OCI-M2 (cell line): ENCODE results near the gene RDH13.

Experiments
- DNase-seq: peaks from one replicate; lab custom pipeline; 2025; ENCODE audit not compliant: unreplicated experiment; lab: John Stamatoyannopoulos, UW

RDH13 gene

DNA sequence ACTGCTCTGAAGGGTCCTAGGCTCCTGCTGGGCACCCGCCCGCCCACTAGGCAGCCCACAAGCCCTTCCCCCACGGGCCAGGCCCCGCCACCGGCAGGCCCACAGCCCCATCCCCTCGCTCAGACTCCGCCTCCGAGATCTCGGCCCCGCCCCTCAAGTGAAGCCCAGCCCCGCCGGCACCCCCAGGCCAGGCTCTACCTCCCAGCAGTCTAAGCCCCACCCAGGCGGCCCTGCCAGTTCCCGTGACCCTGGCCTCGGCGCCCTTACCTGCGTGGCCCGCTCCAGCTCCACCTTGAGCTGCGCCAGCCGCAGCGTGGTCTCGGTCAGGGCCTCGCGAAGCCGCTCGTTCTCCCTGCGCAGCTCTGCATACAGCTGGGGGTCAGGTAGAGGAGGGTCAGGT lies 29.0 kb upstream of the RDH13 start:
- DNase-seq: no peak

GRCh38 chr19:55091126-55091910 lies 28.4 kb upstream of the RDH13 start:
- no peak for DNase-seq

GRCh38 chr19:55090564-55090963 lies 27.6 kb upstream of the RDH13 start:
- no peak for DNase-seq

DNA sequence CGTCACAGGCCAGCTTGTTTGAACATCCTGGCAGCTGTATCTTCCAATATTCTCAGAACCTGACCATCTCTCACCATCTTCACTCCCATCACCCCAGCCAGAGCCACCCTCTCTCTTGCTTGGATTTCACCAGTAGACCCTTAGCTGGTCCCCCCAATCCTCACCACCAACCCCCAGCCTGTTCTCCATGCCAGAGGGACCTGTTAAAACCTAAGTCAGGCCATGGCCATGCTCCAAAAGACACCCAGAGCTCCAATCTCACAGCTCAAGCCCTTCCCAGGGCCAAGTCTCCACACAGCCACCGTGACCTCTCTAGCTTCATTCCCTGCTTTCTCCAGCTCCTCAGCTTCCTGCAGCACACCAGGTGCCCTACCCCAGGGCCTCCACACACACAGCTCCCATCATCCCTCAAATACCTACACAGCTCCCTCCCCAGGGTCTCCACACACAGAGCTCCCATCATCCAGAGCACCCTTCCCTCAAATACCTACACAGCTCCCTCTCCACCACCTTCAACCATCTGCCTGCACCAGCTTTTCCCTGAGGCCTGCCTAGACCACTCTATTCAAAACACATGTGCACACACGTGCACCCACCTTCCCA lies 26.5 kb upstream of the RDH13 start:
- DNase-seq: no peak

DNA sequence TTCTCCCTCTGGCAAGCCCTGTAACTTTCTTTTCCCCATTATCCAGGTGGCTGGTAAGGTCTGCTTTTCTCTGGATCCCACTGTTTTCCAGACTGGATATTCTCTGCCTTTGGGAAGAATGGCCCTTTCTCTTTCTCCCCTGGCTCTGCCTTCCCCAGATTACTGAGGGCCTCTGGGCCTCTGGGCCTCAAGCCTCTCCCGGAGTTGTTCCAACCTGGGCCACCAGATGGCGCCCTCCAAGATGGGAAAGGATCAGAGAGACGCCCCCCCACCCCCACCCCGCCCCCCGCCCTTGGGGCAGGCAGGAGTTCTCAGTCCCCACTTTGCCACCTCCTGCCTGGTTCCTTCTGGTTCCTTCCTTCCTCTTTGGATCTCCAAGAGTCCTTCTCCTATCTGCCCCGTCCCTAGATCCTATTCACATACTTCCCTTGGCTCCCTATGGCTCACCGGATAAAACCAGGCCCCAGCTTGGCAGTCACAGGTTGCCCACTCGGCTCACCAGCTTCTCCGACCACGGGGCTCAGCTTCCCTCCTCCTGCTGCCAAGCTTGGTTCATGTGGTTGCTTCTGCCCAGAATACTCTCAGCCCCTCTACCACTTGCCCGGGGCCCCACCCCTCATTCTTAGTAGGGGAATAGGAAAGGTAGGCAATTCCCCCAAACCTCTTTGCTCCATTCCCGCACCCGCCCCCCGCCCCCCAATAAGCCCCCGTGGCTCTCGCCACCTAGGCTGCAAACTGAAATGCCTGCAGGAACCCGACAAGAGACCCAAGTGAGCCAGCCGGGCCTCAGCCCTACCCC lies 25.8 kb upstream of the RDH13 start:
- DNase-seq: peak; percentile 24

DNA sequence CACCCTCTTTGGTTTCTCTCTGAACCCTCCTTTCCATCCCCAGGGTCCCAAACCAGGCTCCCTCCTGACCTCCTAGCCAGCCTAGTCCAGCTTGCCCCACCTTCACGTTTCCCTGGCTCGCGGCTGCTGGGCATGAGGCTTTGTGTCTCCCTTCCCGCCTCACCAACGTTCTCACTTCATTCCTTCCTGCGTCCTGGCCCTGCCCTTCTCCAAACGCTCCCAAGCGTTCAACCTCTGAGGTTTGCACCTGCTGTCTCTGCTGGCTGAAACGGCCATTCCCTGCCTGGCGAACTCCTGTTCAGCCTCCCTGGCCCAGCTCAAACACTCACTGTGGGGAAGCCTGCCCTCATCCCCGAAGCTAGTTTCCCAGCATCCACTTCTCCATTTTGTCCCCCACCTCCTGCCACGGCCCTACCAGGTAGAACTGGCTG lies 25.1 kb upstream of the RDH13 start:
- no peak for DNase-seq

DNA sequence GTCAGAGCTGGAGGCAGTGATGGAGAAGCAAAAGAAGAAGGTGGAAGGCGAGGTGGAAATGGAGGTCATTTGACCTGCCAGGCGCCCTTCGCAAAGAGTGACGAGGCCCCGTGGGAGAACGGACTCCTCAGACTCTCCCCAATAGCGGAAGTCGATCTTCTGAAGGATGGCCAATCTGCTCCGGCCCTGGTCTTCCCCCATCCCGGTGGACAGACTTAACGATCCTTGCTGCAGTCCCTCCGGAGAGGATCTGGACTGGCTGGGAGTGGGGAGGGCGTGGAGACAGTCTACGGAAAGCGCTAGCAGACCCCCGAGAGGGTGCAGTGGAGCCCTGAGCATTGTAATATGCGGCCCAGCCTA lies 24.6 kb upstream of the RDH13 start:
- DNase-seq: no peak

- DNase-seq: no peak
These were observed 24.0 kb upstream of the RDH13 start for GRCh38 chr19:55086730-55087541.

DNA sequence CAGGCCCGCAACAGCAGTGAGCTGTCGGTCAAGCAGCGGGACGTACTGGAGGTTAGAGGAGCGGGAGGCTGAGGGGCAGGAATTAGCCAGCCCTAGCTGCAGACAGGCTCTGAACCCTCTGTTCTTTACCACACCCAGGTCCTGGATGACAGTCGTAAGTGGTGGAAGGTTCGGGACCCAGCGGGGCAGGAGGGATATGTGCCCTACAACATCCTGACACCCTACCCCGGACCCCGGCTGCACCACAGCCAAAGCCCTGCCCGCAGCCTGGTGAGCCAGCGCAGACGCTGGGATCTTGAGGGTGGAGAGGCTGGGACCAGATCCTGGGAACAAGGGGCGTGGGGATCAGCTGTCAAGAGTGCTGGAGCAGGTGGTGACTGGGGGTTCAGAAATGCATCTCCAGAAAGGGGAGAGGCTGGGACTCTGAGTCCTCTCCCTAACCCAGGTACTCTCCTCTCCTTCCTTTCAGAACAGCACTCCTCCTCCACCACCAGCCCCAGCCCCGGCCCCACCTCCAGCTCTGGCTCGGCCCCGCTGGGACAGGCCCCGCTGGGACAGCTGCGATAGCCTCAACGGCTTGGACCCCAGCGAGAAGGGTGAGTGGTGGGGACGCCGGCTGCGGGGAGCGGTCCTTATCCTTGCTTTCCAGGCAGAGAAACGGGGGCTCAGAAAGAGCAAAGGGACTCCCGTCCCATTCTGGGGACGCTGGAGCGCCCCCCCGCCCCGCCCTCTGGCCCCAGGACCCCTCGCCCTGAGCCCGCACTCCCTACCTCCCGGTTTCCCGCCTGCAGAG lies 23.2 kb upstream of the RDH13 start:
- DNase-seq: no peak

- DNase-seq: no peak
These were observed 21.5 kb upstream of the RDH13 start for GRCh38 chr19:55084416-55084815.

DNA sequence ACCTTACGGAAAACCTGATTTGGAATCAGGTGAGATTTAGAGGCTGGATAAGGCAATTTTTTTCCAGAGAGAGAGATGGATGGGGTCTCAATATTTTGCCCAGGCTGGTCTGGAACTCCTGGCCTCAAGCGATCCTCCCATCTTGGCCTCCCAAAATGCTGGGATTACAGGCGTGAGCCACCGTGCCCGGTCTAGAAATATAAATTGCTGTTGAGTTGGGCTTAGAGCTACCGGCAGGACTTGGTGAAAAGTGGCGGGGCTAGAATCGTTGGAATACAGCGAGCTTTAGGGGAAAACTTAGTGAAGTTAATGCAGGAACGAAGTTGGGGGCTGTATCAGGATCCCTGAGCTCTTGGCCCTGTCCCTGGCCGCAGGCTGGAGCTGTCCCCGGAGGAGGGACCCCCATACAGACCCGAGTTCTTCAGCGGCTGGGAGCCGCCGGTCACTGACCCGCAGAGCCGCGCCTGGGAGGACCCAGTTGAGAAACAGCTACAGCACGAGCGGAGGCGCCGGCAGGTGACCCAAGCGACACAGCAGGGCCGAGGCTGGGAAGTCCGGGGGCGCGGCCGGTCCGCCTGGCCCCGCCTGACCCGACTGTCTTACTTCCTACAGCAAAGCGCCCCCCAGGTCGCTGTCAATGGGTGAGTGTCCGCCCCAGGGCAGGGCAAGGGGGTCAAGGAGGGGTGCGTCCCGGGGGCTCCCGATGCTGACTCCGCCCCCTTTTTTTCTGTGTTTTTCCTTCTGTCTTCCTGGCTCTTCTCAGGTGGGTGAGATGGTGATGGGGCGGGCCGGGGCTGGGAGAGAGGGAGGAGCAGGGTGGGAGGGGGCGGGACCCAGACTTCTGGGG lies 20.3 kb upstream of the RDH13 start:
- no peak for DNase-seq

DNA sequence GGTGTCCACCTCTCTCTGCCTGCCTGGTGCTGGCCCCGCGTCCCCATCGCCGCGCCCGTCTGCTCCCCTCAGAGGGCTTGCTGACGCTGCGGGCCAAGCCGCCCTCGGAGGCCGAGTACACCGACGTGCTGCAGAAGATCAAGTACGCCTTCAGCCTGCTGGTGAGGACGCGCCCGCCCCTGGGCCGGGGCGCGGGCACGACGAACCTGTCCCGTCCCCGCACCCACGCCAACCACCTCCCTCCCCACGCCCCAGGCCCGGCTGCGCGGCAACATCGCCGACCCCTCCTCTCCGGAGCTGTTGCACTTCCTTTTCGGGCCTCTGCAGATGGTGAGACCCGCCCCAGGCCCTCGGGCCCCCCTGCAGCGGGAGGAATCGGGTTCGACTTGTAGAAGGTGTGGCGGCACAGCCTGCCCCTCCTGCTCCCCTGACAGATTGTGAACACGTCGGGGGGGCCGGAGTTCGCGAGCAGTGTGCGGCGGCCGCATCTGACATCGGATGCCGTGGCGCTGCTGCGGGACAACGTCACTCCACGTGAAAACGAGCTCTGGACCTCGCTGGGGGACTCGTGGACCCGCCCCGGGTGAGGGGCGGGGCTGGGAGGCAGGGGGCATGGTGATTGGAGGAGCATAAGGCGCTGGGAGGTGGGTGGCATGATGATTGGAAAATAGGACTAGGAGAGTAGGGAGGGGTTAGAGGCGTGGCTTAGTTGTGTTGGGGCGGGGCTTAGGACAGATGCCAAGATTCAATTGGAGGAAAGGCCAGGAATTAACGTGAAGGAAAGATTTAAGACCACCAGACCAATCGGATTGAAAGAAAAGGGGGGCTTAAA lies 19.3 kb upstream of the RDH13 start:
- DNase-seq: peak; percentile 91

GRCh38 chr19:55081770-55082019 lies 18.7 kb upstream of the RDH13 start:
- DNase-seq: no peak

DNA sequence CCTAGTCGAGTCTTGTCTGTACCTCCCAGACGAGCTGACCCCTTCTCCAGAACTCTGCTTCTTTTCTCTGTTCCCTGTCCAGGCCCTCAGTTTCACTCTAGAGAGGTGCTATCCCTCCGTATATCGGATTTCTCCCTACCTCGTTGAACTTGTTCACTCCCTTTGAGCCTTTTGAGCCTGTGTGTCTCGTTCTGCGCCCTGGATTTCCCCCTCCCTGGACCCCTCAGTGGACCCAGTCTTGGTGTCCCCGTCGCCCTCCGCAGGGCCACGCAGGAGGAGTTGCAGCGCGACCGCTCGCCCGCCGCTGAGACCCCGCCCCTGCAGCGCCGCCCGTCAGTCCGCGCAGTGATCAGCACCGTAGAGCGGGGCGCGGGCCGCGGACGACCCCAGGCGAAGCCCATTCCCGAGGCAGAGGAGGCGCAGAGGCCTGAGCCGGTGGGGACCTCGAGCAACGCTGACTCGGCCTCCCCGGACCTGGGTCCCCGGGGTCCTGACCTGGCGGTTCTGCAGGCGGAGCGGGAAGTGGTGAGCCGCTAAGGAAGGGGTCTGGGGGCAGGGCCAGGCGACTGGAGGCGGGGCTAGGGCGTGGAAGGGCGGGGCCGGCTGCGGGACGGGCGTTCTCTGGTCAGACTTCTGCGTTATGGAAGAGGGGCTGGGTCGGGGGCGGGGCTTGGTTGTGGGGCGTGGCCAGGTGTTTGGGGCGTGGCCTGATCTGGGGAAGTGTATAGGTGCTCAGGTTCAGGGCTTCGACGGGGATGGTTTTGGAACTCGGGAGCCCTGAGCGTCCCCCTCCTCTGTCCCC lies 18.2 kb upstream of the RDH13 start:
- peak; percentile 85 for DNase-seq

DNA sequence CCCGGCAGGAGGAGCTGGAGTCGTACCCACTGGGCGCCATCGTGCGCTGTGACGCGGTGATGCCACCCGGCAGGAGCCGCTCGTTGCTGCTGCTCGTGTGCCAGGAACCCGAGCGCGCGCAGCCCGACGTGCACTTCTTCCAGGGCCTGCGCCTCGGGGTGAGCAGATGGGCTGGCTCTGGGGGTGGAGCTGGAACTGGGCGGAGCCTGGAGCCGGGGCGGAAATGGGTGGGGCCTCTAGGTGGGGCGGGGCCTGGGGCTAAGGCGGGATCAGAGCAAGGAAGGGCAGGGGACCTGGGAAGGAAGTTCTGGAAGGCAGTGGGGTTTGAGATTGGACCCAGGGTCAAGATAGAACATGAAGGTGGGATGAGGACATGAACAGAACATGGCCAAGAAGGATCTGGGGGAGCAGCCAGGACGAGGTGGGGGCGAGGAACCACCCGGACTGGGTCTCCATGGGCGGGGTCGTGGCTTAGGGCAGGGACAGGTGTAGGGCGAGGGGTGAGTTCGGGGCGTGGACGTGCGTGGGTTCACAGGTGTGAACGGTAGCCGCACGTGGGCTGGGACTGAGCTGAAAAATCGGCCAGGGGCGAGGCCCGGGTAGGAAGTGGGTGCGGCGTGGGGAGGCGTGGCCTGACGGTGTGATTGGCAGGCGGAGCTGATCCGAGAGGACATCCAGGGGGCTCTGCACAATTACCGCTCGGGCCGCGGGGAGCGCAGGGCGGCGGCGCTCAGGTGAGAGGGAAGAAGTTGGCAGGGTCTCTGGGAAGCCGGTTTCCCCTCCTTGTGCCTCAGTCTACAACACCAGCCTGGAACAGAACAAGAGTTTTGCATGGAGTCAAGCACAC lies 17.4 kb upstream of the RDH13 start:
- no peak for DNase-seq

DNA sequence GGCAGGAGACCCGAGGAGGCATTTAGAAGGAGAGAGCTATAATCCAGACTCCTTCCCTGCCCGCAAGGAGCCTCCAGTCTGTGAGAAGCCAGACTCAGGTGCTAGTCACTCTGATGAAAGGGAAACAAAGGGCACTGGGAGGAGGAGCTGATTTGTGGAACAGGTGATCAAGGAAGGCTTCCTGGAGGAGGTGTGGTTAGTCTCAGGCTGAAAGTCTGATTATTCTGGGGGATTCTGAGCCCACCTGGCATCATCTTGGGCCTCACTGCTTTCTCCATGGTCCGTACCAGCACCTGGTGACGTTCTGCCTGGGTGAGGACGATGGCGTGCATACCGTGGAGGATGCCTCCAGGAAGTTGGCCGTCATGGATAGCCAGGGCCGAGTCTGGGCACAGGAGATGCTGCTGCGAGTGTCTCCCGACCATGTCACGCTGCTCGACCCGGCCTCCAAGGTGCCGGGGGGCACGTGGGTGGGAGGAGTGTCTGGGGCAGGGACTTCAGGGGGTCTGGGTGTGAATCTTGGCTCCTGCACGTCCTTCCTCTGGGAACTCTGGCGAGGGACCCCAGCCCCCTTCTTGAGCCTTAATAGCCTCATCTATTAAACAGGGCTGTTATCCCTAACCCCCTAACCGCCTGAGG lies 16.6 kb upstream of the RDH13 start:
- DNase-seq: no peak

DNA sequence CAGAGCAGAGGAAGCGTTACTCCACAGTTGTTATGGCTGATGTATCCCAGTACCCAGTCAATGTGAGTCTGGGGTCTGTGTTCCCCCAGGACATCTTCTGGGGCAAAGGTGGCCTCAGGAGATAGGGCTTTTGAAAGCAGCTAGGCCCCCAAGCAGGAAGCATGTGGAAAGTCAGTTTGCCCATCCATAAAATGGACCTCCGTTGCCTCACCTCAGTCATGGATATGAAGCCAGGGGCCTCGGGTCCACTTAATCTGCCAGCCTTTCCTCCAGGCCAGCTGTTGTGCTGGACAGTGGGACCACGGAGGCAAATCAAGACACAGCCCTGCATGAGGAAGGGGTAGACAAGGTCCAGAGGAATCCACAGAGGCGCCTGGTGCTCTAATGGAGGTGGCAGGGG lies 16.0 kb upstream of the RDH13 start:
- DNase-seq: no peak
